ENCODE results near the gene STIM1.

The STIM1 gene

GRCh38 chr11:4111834-4112233 lies 256.4 kb downstream of the STIM1 start:
- TF ChIP-seq CTCF (IDR thresholded peaks at IDR 0.05; ENCODE audit: low read depth, low read length, poor library complexity, severe bottlenecking) (no peak), EZH2phosphoT487 (IDR thresholded peaks at IDR 0.05; ENCODE audit: borderline replicate concordance, low read length) (no peak)
- Histone ChIP-seq H3F3A (ENCODE audit: control insufficient read depth, insufficient read depth) (no peaks in the 10 kb centered on the region), H3K4me2 (ENCODE audit: low read length) (no peak overlapping the region), H3K79me2 (ENCODE audit: control insufficient read depth, low read length) (peaks cover 6% of the 10 kb centered on the region; the same call in 1 of the 2 replicates), H3K4me1 (ENCODE audit: control insufficient read depth, low read length) (no peaks in the 10 kb centered on the region), H3K27ac (ENCODE audit: low read depth, low read length) (no peak overlapping the region), H3K9me3 (ENCODE audit: control insufficient read depth, insufficient read depth, low read length) (no peaks in the 10 kb centered on the region), H4K20me1 (ENCODE audit: control insufficient read depth, insufficient read depth, low read depth, low read length) (no peaks in the 10 kb centered on the region), H3K4me3 (ENCODE audit: low read length) (no peak overlapping the region), H3K9me2 (replicated peaks; ENCODE audit: control insufficient read depth, low read length) (no peaks in the 10 kb centered on the region), H3K27me3 (ENCODE audit: control insufficient read depth, low read length) (no peaks in the 10 kb centered on the region), H3K36me3 (ENCODE audit: control insufficient read depth, low read length) (peaks cover 92% of the 10 kb centered on the region)

DNA sequence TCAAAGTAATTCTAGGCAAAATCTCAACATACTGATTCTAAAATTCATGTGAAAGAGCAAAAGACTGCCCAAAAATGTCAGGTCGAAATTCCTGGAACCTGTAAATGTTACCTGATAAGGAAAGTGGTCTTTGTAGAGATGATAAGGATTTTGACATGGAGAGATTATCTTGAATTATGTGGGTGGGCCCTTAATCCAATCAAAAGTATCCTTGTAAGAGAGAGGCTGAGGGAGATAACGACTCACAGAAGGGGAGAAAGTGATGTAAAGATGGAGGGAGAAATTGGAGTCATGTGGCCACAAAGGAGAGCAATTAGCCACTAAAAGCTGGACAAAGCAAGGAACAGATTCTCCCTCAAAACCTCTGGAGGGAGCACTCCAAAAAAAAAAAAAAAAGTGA lies 259.7 kb downstream of the STIM1 start:
- Histone ChIP-seq H4K20me1 (ENCODE audit: control insufficient read depth, insufficient read depth, low read depth, low read length) (0 out of 2 replicates have a peak, but pooled peaks cover 3% of the 10 kb centered on the region), H3K9me3 (ENCODE audit: control insufficient read depth, insufficient read depth, low read length) (no peaks in the 10 kb centered on the region), H3K27me3 (ENCODE audit: control insufficient read depth, low read length) (no peaks in the 10 kb centered on the region), H3K4me2 (ENCODE audit: low read length) (no peak overlapping the region), H3K4me1 (ENCODE audit: control insufficient read depth, low read length) (no peaks in the 10 kb centered on the region), H3K4me3 (ENCODE audit: low read length) (no peak overlapping the region), H3K36me3 (ENCODE audit: control insufficient read depth, low read length) (peaks cover 93% of the 10 kb centered on the region), H3K9me2 (replicated peaks; ENCODE audit: control insufficient read depth, low read length) (no peaks in the 10 kb centered on the region), H3K79me2 (ENCODE audit: control insufficient read depth, low read length) (peaks cover 17% of the 10 kb centered on the region), H3F3A (ENCODE audit: control insufficient read depth, insufficient read depth) (peaks cover 5% of the 10 kb centered on the region; the same call in 1 of the 2 replicates), H3K27ac (ENCODE audit: low read depth, low read length) (no peak overlapping the region)
- TF ChIP-seq CTCF (IDR thresholded peaks at IDR 0.05; ENCODE audit: low read depth, low read length, poor library complexity, severe bottlenecking) (no peak), EZH2phosphoT487 (IDR thresholded peaks at IDR 0.05; ENCODE audit: borderline replicate concordance, low read length) (no peak)

- peaks cover 17% of the 10 kb centered on the region for H3K79me2 ChIP-seq (ENCODE audit: control insufficient read depth, low read length)
- no peak overlapping the region for H3K4me2 ChIP-seq (ENCODE audit: low read length)
Observed at GRCh38 chr11:4118107-4118506, 262.6 kb downstream of the STIM1 start.

More at GRCh38 chr11:4118107-4118506, 262.6 kb downstream of the STIM1 start:
- H4K20me1 ChIP-seq (ENCODE audit: control insufficient read depth, insufficient read depth, low read depth, low read length) = 0 out of 2 replicates have a peak, but pooled peaks cover 3% of the 10 kb centered on the region
- TF ChIP-seq CTCF (IDR thresholded peaks at IDR 0.05; ENCODE audit: low read depth, low read length, poor library complexity, severe bottlenecking) = no peak
- no peak for TF ChIP-seq EZH2phosphoT487 (IDR thresholded peaks at IDR 0.05; ENCODE audit: borderline replicate concordance, low read length)
- no peak overlapping the region for H3K27ac ChIP-seq (ENCODE audit: low read depth, low read length)
- peaks cover 91% of the 10 kb centered on the region for H3K36me3 ChIP-seq (ENCODE audit: control insufficient read depth, low read length)
- H3K9me3 ChIP-seq (ENCODE audit: control insufficient read depth, insufficient read depth, low read length) = no peaks in the 10 kb centered on the region
- peaks cover 5% of the 10 kb centered on the region; the same call in 1 of the 2 replicates for H3F3A ChIP-seq (ENCODE audit: control insufficient read depth, insufficient read depth)
- no peaks in the 10 kb centered on the region for H3K4me1 ChIP-seq (ENCODE audit: control insufficient read depth, low read length)
- no peaks in the 10 kb centered on the region for H3K9me2 ChIP-seq (replicated peaks; ENCODE audit: control insufficient read depth, low read length)
- H3K4me3 ChIP-seq (ENCODE audit: low read length) = no peak overlapping the region
- H3K27me3 ChIP-seq (ENCODE audit: control insufficient read depth, low read length) = no peaks in the 10 kb centered on the region
